ENCODE data around the gene NOSTRIN. TPM values are rescaled to one million over a fixed set of nuclear protein-coding genes. Genes with fewer than 3 reads are reported as not detected.

The NOSTRIN gene
- total RNA-seq, 1 experiment from 2014 or later, result 0.22 TPM

Other genes starting within 250 kb of the NOSTRIN start
- 17.8 and 27.3 TPM in 2 replicates for gene SPC25, start 87.8 kb downstream of the NOSTRIN start, total RNA-seq (2014; rRNA removed; shearing (Covaris generic))
- gene G6PC2, start 98.7 kb downstream of the NOSTRIN start, total RNA-seq (2014; rRNA removed; shearing (Covaris generic)), result not detected in 2 replicates
- gene ABCB11, start 228.7 kb downstream of the NOSTRIN start, total RNA-seq (2014; rRNA removed; shearing (Covaris generic)), result 0.02 TPM in 2 replicates

All from M059J (cell line).